Measurements from ENCODE around the gene NEUROG1. TPM values are rescaled to one million over a fixed set of nuclear protein-coding genes. Genes with fewer than 3 reads are reported as not detected.

The NEUROG1 gene
- polyA plus RNA-seq, 4 donors = not detected

- DNase-seq (ENCODE audit: low read depth in 4 of 4, low spot score in 3 of 4) = no peak
These were observed 29.5 kb upstream of the NEUROG1 start for GRCh38 chr5:135565266-135565665.

DNA sequence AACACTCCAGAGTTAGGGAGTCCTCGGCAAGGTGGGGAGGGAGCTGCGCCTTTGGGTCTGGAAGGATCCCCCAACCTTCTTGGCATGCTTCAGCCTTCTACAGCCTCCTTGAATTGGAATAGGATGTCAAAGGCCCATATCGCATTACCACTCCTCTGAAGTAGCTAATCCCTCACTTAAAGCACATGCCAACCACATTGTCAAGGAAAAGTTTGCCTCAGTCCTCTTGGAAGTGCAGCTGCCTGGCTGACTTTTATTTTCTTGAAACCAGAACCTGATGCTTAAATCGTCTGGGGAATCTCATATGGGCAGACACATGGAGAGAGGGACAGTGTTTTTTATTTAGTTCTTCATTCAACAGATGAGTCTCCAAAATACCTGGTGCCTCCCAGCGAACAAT, 28.6 kb upstream of the NEUROG1 start:
- no peak for DNase-seq (ENCODE audit: low read depth in 4 of 4, low spot score in 3 of 4)

DNA sequence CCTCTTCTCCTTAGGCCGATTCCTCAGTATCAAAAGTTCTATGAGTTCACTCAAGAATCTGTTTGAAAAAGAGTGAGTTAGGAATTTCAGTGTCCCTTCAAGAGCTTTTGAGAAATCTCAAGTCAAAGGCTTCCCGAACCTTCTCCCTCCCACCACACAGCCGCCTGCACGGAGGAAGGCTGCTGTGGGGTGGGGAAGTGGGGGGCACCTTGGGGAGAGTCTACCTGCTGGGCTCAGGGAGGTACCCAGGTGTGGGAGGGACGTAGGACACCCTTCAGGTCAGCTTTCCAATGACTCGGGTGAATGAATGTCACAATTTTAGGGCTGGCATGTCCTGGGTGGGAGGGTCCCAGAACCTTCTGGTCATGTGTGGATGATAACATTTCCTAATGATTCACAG, 25.5 kb upstream of the NEUROG1 start:
- no peak for DNase-seq (ENCODE audit: low read depth in 4 of 4, low spot score in 3 of 4)

DNA sequence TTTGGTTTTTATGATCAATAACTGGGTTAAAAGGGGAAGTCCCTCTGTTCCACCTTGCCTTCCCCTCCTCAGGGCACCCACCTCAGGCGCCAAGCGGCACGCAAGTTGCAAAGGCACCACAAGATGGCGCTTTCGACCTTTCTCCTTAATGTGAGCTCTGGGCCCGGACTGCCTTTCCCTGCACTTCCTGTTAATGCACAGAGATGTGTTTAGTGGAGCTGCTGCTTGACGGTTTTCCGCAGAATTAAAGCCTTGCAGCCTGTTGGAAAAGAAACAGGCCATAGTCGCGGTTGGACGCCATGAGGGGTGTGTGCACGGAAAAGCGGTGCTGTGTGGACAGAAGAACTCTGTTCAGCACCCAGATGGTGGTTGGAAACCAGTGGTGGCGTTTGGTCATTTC, 25.1 kb upstream of the NEUROG1 start:
- peak; percentile 68 to 75 (median 73) for DNase-seq (ENCODE audit: low read depth in 4 of 4, low spot score in 3 of 4)

- no peak for DNase-seq (ENCODE audit: low read depth in 4 of 4, low spot score in 3 of 4)
These were observed 23.6 kb upstream of the NEUROG1 start for GRCh38 chr5:135559354-135559753.

GRCh38 chr5:135557076-135557838, 21.5 kb upstream of the NEUROG1 start:
- DNase-seq (ENCODE audit: low read depth in 4 of 4, low spot score in 3 of 4) = no peak

- DNase-seq (ENCODE audit: low read depth in 4 of 4, low spot score in 3 of 4) = no peak
These were observed 20.9 kb upstream of the NEUROG1 start for GRCh38 chr5:135556620-135557019.

GRCh38 chr5:135555530-135555929, 19.8 kb upstream of the NEUROG1 start:
- no peak for DNase-seq (ENCODE audit: low read depth in 4 of 4, low spot score in 3 of 4)

DNA sequence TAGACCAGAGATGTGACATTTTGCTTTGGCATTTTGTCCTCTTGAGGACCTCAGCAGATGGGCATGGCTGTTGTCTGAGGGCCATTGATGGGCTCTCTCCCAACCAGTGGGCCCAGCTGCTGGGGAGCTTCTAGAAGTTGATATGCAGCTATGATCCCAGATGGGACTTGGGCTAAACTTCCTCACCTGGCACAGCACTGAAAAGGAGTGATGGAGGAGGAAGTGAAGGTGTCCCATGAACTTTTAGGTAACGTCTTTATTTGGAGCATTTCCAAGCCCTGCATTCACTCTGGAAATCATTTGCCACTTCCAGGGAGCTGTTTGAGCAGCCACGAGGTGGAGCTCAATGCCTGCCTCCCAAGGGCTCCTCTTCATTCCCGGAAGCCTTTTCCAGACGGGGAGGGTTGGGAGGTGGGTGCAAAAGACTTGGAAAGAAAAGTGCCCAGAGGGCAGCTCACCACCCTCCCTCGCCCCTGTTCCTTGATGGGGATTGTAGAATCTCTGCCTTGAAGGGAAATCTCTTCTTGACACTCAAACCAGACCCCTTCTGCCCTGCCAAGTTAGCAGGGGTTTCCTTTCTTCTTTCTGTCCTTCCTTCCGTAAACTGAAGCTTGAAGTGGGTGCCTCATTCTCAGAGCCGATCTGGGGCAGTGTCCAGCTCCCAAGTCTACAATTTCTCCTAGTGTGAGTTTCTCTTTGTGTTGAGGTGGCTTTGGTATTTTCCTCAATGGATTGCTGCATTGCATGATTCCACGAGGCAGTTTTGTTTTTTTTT, 18.1 kb upstream of the NEUROG1 start:
- no peak for DNase-seq (ENCODE audit: low read depth in 4 of 4, low spot score in 3 of 4)

- DNase-seq (ENCODE audit: low read depth in 4 of 4, low spot score in 3 of 4) = peak; percentile 52 to 64 (median 60)
These were observed 16.1 kb upstream of the NEUROG1 start for GRCh38 chr5:135551593-135552447.

DNA sequence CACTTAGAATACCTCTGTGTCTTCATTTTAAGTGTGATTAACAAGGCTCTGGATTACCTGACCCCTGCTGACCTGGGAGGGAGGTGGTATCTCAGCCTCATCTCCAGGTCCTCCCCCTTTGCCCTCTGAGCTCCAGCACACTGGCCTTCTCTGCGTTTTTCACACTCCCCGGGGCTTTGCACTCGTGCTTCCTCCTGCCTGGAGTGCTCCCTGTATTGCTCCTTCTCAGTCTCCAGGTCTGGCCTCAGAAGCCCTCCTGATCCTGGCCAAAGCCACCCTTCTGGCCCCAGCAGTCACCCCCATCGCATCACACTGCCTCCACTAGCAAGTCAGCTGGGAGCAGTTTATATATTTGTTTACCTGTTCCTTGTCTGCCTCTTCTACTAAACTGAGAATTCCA, 13.6 kb upstream of the NEUROG1 start:
- no peak for DNase-seq (ENCODE audit: low read depth in 4 of 4, low spot score in 3 of 4)

DNA sequence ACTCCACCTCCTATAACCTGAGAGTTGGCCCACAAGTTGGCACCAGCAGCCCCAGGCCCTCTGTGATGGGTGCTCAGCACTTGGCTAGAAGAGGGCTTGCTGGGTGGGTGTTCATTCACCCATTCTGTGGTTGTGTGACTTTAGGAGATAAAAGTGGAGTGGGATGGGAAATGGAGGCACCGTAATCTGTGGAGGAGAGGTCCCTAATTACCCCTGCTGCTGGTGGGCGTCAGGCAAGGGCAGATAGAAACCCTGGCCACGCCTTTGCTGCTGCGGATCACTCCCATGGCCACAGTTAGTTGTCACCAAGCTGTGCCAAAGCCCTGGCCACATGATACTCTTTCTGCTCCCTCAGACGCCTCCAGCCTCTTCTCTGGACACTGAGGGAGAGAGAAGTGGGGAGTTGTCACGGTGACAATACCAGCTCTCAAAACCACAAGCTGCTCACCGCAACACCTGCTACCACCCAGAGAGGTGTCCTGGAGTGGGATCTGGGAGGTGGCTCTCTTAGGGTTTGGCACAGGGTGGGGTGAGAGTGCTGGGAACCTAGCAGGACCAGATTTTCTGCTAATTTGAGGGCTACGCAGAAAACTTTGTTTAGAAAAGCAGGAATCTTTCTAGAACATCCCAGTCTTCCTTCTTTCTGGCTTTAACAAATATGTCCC, 12.0 kb upstream of the NEUROG1 start:
- DNase-seq (ENCODE audit: low read depth in 4 of 4, low spot score in 3 of 4) = no peak

- DNase-seq (ENCODE audit: low read depth in 4 of 4, low spot score in 3 of 4) = no peak
These were observed 11.1 kb upstream of the NEUROG1 start for GRCh38 chr5:135546912-135547311.

- no peak for DNase-seq (ENCODE audit: low read depth in 4 of 4, low spot score in 3 of 4)
These were observed 10.3 kb upstream of the NEUROG1 start for GRCh38 chr5:135546101-135546500.

DNA sequence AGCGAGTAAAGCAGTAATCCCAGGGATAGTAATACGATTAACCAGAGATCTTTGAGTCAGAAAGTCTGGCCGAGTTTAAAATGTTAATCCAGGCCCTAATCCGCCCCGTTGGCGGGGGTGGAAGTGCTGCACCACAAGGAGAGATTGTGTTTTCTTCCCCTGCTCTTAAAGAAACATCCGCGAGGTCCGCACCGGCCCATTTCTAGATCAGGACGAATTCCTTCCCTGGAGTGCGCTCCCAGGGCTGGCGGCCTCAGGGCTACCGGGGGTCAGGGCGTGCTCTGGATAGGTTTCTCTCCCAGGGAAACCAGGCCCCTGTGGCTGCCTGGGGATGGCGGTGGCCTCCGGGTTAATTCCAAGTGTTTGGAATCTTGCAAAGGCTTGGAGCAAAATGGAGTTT, 9.3 kb upstream of the NEUROG1 start:
- no peak for DNase-seq (ENCODE audit: low read depth in 4 of 4, low spot score in 3 of 4)

DNA sequence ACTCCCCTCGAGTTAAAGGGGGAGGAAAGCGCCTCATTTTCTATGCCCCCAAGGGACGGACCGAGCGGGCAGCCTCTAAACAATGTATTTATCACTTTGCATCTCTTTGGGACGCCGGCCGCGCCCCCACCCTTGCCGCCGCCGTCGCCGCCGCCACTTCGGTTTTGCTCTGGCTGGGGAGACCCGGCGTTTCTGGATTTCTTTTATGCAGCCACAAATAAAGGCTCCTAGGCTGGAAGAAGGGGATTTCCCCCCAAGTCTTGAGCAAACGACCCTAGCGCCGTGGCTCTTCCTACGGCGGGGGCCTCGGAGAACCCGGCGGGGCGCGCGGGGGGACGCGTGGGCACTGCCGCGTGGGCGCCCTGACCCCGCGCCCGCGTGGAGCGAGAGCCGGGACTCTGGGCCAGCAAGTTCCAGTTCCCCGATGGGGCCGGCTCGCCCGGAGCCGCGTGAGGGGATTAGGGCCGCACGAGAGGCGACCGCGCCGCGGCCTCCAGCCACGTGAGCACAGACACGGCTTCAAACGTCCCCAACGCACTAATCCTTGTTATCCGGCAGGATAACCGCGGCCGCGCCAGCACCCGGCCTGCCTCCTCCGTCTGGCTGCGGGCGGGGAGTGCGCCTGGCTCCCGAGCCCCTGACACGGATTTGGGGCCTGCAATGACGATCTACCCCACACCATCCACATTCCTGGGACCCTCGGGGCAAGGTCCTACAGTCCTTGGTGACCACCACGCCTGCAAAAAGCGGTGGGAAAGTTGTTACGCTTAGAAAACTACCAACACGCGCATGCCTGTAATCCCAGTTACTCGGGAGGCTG, 7.9 kb upstream of the NEUROG1 start:
- no peak for DNase-seq (ENCODE audit: low read depth in 4 of 4, low spot score in 3 of 4)

DNA sequence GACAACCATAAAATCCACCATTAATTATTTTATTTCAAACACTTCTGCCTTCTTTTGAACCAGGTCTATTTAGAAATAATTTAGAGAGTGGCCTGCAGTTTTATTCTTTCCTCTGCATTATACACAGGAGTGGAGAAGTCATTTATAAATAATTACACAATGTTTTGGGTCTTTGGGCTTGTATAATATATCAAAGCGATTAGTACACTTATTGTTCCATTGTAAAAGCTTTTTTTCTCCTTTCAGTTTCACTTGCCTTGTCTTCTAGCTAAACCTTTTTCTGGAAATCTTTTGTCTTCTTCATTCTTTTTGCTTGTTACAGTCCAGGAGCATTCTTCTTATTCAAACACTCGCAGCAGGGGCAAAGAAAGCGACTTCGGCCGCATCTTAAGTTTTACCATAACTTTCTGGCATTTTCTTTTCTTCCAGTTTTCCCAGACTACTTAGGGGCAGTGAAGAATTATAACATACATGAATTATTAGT, 7.3 kb upstream of the NEUROG1 start:
- DNase-seq (ENCODE audit: low read depth in 4 of 4, low spot score in 3 of 4) = no peak

DNA sequence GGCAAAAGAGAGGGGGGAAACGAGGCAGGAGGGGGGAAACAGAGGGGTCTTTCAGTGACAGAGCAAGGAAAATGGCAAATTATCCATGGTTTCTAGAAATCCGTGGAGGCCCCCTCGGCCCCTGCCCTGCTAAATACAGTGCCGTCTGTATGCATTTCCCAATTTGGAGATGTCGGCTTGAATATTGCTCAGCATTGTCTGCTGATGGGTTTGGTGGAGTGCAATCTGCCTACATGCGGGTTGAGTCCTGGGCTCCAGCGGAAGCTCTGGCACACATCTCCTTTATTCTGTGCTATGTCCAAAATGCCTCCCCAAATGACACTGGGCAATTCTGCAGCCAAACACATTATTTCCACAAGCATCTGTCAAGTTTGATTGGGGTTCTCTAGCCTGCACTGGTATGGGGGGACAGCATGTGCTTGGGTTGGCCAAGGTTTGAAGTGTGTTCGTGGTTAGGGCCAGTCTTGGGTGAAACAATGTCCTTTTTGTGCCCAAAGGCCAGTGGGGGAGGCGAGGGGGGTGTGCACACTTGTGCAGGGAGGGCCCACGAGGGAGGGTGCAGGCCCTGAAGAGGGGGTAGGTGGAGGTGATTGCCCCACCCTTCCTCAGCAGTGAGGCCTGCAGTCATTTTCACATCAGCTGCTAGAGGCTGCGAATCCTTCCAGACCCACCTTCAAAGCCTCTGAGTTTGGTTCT, 6.2 kb upstream of the NEUROG1 start:
- DNase-seq (ENCODE audit: low read depth in 4 of 4, low spot score in 3 of 4) = no peak

DNA sequence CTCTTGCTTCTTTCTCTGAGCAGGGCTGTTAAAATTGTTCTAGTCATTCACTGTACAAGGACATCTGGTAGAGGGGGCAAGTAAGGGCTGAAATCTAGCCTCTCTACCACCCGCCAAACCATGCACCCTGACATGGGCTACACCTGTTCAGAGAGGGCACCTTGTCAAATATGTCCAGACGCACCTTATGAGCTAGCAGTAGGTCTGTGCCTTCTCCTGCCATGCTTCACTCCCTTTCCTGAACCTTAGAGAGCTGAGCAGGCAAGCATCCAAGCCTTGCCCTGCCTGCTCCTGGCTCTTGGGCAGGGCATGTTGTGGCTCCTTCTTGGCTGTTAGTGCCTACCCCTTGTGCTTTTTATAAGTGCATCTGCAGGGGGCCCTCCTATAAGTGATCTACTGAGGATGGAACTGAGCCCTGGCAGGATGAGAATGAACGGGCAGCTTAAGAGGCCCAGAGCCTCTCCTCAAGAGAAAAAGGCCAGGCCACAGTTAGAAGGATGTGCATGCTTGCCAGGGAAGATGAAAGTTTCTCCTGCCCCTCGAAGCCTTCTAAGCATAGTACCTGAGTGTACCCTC, 3.8 kb upstream of the NEUROG1 start:
- no peak for DNase-seq (ENCODE audit: low read depth in 4 of 4, low spot score in 3 of 4)

All from right renal pelvis (tissue), 4 donors.